Tibial artery (tissue), 4 donors: Measurements from ENCODE around the gene PERM1.

Source experiments
- DNase-seq, 2 donors: peaks; one replicate each; pipeline ENCODE4 v3.0.0-alpha.2; 2019
- H3K27ac ChIP-seq, 2 donors: fragments of 200-600 bp; sonication (generic) in 1 of 2; 1 replicate in 1 of 2; 2 replicates in 1 of 2; pipeline ENCODE4 v1.5.1; 2018 to 2019; ENCODE audit warnings: mild to moderate bottlenecking in 1 of 2
- H3K27me3 ChIP-seq, 2 donors: fragments of 200-600 bp; sonication (generic) in 1 of 2; one replicate each; pipeline versions ENCODE4 v1.5.1 to v1.6.0; 2016 to 2019
- H3K36me3 ChIP-seq, 3 donors: fragments of 200-600 bp; sonication (generic) in 2 of 3; one replicate each; pipeline ENCODE4 v1.5.1; 2016 to 2019; ENCODE audit warnings: mild to moderate bottlenecking in 2 of 3
- H3K4me1 ChIP-seq, 4 donors: fragments of 200-600 bp; sonication (generic) in 2 of 4; 1 replicate in 3 of 4; 2 replicates in 1 of 4; pipeline ENCODE4 v1.5.1; 2016 to 2019
- H3K4me3 ChIP-seq, 2 donors: fragments of 200-600 bp; sonication (generic) in 1 of 2; 1 replicate in 1 of 2; 2 replicates in 1 of 2; pipeline ENCODE4 v1.5.1; 2018 to 2019; ENCODE audit warnings: mild to moderate bottlenecking in 2 of 2
- H3K9me3 ChIP-seq, 3 donors: fragments of 200-600 bp; sonication (generic) in 1 of 3; one replicate each; pipeline ENCODE4 v1.5.1; 2016 to 2019
- CTCF ChIP-seq, 2 experiments: fragments of 200-600 bp in 1 of 2; fragments of 450-650 bp in 1 of 2; IDR thresholded peaks; one replicate each; pipeline ENCODE4 v1.5.1; 2017 to 2019; ENCODE audit warnings: antibody characterized with exemption in 2 of 2, mild to moderate bottlenecking in 1 of 2, moderate library complexity in 1 of 2
- intact Hi-C: fragments of 100-400 bp; cut with DNase I; formaldehyde crosslinking; loops from one replicate; pipeline ENCODE4 v1.15.0; 2023; ENCODE audit warnings: low total_unique reads

Gene PERM1

GRCh38 chr1:945688-946556 is 36.0 kb downstream of the PERM1 start:
- Histone ChIP-seq H3K4me1 (peaks cover 0 to 20% (median 20%) of the 10 kb centered on the region in 4 donors), H3K27me3 (peaks cover 0 to 23% of the 10 kb centered on the region in 2 donors), H3K27ac (no peak overlapping the region), H3K4me3 (no peak overlapping the region), H3K36me3 (peaks cover 26 to 74% (median 57%) of the 10 kb centered on the region in 3 donors), H3K9me3 (no peaks in the 10 kb centered on the region)
- TF ChIP-seq CTCF (IDR thresholded peaks at IDR 0.05), result no peak
- intact Hi-C loops, result no loop called here
- no peak for DNase-seq

- no peak for TF ChIP-seq CTCF (IDR thresholded peaks at IDR 0.05)
- Histone ChIP-seq H3K9me3 (no peaks in the 10 kb centered on the region), H3K4me1 (peaks cover 0 to 33% (median 32%) of the 10 kb centered on the region in 4 donors), H3K27ac (no peak overlapping the region), H3K36me3 (peaks cover 24 to 61% (median 44%) of the 10 kb centered on the region in 3 donors), H3K4me3 (no peak overlapping the region), H3K27me3 (peaks cover 0 to 36% of the 10 kb centered on the region in 2 donors)
- no peak for DNase-seq
- intact Hi-C loops, result no loop called here
Measured at GRCh38 chr1:944341-945325, 37.3 kb downstream of the PERM1 start.

GRCh38 chr1:943545-944340 is 38.1 kb downstream of the PERM1 start:
- Histone ChIP-seq H3K27ac (peak overlapping the region in 1 of 2 donors; percentile 28), H3K4me1 (peaks cover 0 to 37% (median 33%) of the 10 kb centered on the region in 4 donors), H3K27me3 (peaks cover 0 to 43% of the 10 kb centered on the region in 2 donors), H3K9me3 (no peaks in the 10 kb centered on the region), H3K36me3 (peaks cover 18 to 52% (median 37%) of the 10 kb centered on the region in 3 donors), H3K4me3 (no peak overlapping the region)
- DNase-seq, result no peak
- intact Hi-C loops, result no loop called here
- no peak for TF ChIP-seq CTCF (IDR thresholded peaks at IDR 0.05)

- no peak for DNase-seq
- intact Hi-C loops, result no loop called here
- Histone ChIP-seq H3K27ac (peak overlapping the region in 1 of 2 donors; percentile 71), H3K36me3 (peaks cover 14 to 44% (median 30%) of the 10 kb centered on the region in 3 donors), H3K4me3 (no peak overlapping the region), H3K9me3 (no peaks in the 10 kb centered on the region), H3K4me1 (peaks cover 0 to 37% (median 33%) of the 10 kb centered on the region in 4 donors), H3K27me3 (peaks cover 0 to 49% of the 10 kb centered on the region in 2 donors)
- TF ChIP-seq CTCF (IDR thresholded peaks at IDR 0.05), result no peak
Measured at GRCh38 chr1:942864-943533, 38.9 kb downstream of the PERM1 start.
